ENCODE data around the gene DONSON. TPM values are rescaled to one million over a fixed set of nuclear protein-coding genes. Genes with fewer than 3 reads are reported as not detected.

The DONSON gene
- total RNA-seq, 4 donors from 2014 or later, result 5.8 to 19.7 (median 6.7) TPM

DNA sequence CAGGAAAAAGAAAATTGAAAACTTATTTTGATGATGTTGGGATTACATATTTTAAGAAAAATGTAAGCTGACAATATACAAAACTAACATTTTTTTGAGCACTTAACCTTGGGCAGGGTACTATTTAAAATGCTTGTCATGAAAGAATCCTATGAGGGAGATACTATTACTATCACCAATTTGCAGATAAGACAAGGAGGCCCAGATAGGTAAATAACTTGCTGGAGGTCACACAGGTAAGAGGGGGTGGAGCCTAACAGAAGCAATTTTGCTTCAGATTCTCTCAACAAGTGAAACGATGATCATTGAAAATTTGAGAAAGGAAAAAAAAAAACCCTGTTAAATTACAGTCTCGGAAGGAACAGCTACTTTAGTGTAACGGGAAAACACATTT is 47.8 kb downstream of the DONSON start:
- DNase-seq (ENCODE audit: low spot score in 2 of 2), result no peak
- TF ChIP-seq POLR2AphosphoS5 (IDR thresholded peaks at IDR 0.05), result no peak
- no peak for TF ChIP-seq EP300 (IDR thresholded peaks at IDR 0.05)
- no peak for TF ChIP-seq POLR2A (IDR thresholded peaks at IDR 0.05)
- TF ChIP-seq CTCF (IDR thresholded peaks at IDR 0.05), result no peak
- peak overlapping the region; percentile 100 for H3K27ac ChIP-seq
- 67% methylated on average over 3 of the region's 3 CpGs for WGBS
- H3K9me3 ChIP-seq, result no peaks in the 10 kb centered on the region
- H3K4me3 ChIP-seq, result peak overlapping the region; percentile 78
- no peaks in the 10 kb centered on the region for H3K27me3 ChIP-seq
- peaks cover 33% of the 10 kb centered on the region for H3K4me1 ChIP-seq
- H3K36me3 ChIP-seq, result peaks cover 35% of the 10 kb centered on the region

DNA sequence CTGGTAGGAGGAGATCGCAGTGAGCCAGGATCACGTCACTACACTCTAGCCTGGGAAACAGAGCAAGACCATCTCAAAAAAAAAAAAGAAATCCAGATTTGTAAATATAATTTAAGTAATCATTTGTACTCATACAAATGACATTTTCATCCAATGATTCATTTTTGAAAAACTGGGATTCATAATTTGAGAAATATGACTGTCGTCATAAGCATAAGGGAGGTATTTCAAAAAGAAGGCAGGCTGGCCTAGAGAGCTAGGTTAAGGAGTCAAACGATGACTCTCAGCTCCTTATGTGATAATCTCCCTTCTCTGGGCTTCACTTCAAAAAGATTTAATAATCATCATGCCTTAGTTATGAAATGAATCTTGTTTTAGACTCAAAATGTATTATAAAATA is 48.9 kb downstream of the DONSON start:
- 83% methylated on average over 4 of the region's 4 CpGs for WGBS
- no peak overlapping the region for H3K27ac ChIP-seq
- no peak for DNase-seq (ENCODE audit: low spot score in 2 of 2)
- H3K4me3 ChIP-seq, result no peak overlapping the region
- no peaks in the 10 kb centered on the region for H3K27me3 ChIP-seq
- peaks cover 43% of the 10 kb centered on the region for H3K36me3 ChIP-seq
- H3K9me3 ChIP-seq, result no peaks in the 10 kb centered on the region
- no peak for TF ChIP-seq POLR2A (IDR thresholded peaks at IDR 0.05)
- TF ChIP-seq CTCF (IDR thresholded peaks at IDR 0.05), result no peak
- TF ChIP-seq EP300 (IDR thresholded peaks at IDR 0.05), result no peak
- TF ChIP-seq POLR2AphosphoS5 (IDR thresholded peaks at IDR 0.05), result no peak
- peaks cover 22% of the 10 kb centered on the region for H3K4me1 ChIP-seq

DNA sequence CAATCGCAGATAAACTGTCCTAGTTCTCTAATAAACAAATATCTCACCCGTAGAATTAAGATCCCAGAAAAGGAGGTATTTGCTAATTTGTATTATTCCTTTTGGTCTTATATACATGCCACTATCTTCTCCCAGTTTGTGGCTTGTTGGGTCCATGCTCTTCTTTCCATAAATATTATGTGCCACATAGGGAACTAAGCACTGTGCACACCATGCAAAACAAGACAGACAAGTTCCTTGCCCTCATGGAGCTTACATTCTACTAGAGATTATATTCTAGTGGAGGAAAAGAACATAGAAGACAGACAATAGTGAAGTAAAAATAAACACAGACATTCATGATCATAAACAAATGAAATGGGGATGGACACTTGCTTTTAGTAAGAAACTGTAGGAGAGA is 51.3 kb downstream of the DONSON start:
- no peaks in the 10 kb centered on the region for H3K27me3 ChIP-seq
- 99% methylated on average over 2 of the region's 2 CpGs for WGBS
- H3K9me3 ChIP-seq, result no peaks in the 10 kb centered on the region
- peaks cover 67% of the 10 kb centered on the region for H3K36me3 ChIP-seq
- peaks cover 16% of the 10 kb centered on the region for H3K4me1 ChIP-seq
- H3K27ac ChIP-seq, result no peak overlapping the region
- no peak for DNase-seq (ENCODE audit: low spot score in 2 of 2)
- H3K4me3 ChIP-seq, result no peak overlapping the region
- TF ChIP-seq POLR2A (IDR thresholded peaks at IDR 0.05) (no peak), POLR2AphosphoS5 (IDR thresholded peaks at IDR 0.05) (no peak), EP300 (IDR thresholded peaks at IDR 0.05) (no peak), CTCF (IDR thresholded peaks at IDR 0.05) (no peak)

DNA sequence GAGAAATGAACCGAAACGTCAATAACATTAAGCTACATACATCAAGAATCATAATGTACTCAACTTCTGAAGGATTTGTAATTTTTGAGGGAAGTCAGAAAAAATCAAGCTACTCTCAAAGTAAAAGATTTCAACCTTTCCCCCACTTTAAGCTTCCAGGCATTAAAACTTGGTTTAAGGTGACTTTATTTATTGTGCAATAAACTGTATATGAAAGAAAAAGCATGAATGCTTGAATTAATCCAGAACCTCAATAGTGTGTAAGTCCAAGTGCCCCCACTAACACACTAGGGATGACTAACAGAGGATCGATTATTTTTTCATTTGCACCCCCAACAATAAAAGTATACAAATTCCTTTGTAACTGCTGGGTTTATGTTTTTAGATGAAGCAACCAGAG is 57.5 kb downstream of the DONSON start:
- 88% methylated on average over 3 of the region's 3 CpGs for whole genome bisulfite sequencing
- peaks cover 90% of the 10 kb centered on the region for H3K36me3 ChIP-seq
- no peak overlapping the region for H3K27ac ChIP-seq
- no peaks in the 10 kb centered on the region for H3K4me1 ChIP-seq
- no peaks in the 10 kb centered on the region for H3K9me3 ChIP-seq
- H3K27me3 ChIP-seq, result no peaks in the 10 kb centered on the region
- TF ChIP-seq POLR2AphosphoS5 (IDR thresholded peaks at IDR 0.05), result no peak
- no peak for TF ChIP-seq CTCF (IDR thresholded peaks at IDR 0.05)
- TF ChIP-seq EP300 (IDR thresholded peaks at IDR 0.05), result no peak
- TF ChIP-seq POLR2A (IDR thresholded peaks at IDR 0.05), result no peak
- no peak for DNase-seq (ENCODE audit: low spot score in 2 of 2)
- no peak overlapping the region for H3K4me3 ChIP-seq

Other genes with a start within 250 kb of the DONSON start
- 10 to 100 TPM; 47.0 to 75.5 (median 61.0) TPM for gene IFNGR2, start 185.3 kb downstream of the DONSON start, total RNA-seq
- 100 to 1,000 TPM in 1 of 4 donors, 10 to 100 TPM in 3; 33.1 to 151 (median 59.8) TPM for gene TMEM50B, start 108.7 kb downstream of the DONSON start, total RNA-seq
- gene DNAJC28, start 97.0 kb downstream of the DONSON start, total RNA-seq, result 1 to 10 TPM; 1.9 to 4.5 (median 2.8) TPM
- 10 to 100 TPM; 69.9 to 87.7 (median 77.3) TPM for gene GART, start 46.6 kb downstream of the DONSON start, total RNA-seq
- gene SON, start 45.6 kb downstream of the DONSON start, total RNA-seq, result 100 to 1,000 TPM; 217 to 417 (median 313) TPM
- gene CRYZL1, start 53.1 kb upstream of the DONSON start, total RNA-seq, result 10 to 100 TPM; 13.8 to 99.7 (median 23.7) TPM
- 10 to 100 TPM; 23.8 to 53.3 (median 35.2) TPM for gene ITSN1, start 53.8 kb upstream of the DONSON start, total RNA-seq

All from suprapubic skin (tissue), 4 donors.